Posterior cingulate gyrus (tissue), 11 donors: ENCODE data around the gene SLC25A21.

Source experiments
- DNase-seq, 10 donors: peaks; one replicate each; pipeline versions ENCODE4 v3.0.0 to v3.0.0-alpha.2; 2020 to 2021; ENCODE audit warnings: mixed read lengths in 3 of 10
- intact Hi-C: fragments of 100-400 bp; cut with DNase I; formaldehyde crosslinking; loops from one replicate; pipeline ENCODE4 v1.15.1; 2023

The SLC25A21 gene

GRCh38 chr14:36810209-36810608 is 362.2 kb downstream of the SLC25A21 start:
- no peak for DNase-seq
- intact Hi-C loops: no loop called here

GRCh38 chr14:36807727-36808126 is 364.7 kb downstream of the SLC25A21 start:
- intact Hi-C loops: no loop called here
- no peak for DNase-seq

DNA sequence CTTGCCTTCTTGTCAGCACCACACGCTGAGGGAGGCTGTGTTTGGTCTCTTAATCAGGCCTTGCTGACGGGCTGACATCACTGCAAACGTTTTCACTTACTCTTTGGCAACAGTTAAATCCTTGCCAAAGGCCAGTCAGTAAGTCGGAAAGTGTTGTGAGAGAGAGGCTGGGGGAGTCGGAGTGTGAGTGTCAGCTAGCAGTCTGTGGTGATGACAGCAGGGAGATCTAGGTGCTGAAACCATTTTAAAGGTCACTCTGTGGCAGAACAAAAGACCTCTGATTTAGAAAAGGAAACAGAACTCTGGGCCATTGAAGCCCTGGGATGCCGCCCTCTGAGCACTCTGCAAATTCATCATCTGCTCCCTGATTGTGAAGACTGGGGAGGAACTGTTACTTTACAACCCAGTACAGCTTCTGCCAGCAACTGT is 367.3 kb downstream of the SLC25A21 start:
- intact Hi-C loops: no loop called here
- no peak for DNase-seq

GRCh38 chr14:36797634-36798033 is 374.8 kb downstream of the SLC25A21 start:
- DNase-seq: no peak
- intact Hi-C loops: no loop called here

GRCh38 chr14:36791402-36791801 is 381.0 kb downstream of the SLC25A21 start:
- DNase-seq: no peak
- intact Hi-C loops: no loop called here

- DNase-seq: no peak
- intact Hi-C loops: no loop called here
These were observed 386.9 kb downstream of the SLC25A21 start for GRCh38 chr14:36785511-36785910.

DNA sequence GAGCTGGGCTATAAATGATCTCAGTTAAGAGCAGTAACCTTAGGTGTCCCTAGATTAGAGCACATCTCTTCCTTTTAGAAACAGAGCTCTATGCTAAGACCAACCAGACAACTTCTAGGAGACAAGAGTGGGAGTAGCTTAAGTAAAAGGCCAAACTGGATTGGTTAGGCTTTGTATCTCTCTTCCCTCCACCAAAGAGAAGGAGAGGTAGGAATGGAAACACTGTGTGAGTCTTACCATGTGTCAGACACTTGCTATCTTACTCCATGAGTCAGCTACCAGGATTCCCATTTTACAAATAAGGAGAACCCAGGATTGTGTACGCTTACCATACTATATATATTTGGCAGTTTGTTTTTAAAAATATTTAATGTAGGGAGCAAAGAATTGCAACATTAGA is 387.9 kb downstream of the SLC25A21 start:
- intact Hi-C loops: no loop called here
- no peak for DNase-seq

- DNase-seq: no peak
- intact Hi-C loops: no loop called here
These were observed 390.5 kb downstream of the SLC25A21 start for GRCh38 chr14:36781897-36782296.

- intact Hi-C loops: no loop called here
- DNase-seq: no peak
These were observed 398.8 kb downstream of the SLC25A21 start for GRCh38 chr14:36773558-36773957.

DNA sequence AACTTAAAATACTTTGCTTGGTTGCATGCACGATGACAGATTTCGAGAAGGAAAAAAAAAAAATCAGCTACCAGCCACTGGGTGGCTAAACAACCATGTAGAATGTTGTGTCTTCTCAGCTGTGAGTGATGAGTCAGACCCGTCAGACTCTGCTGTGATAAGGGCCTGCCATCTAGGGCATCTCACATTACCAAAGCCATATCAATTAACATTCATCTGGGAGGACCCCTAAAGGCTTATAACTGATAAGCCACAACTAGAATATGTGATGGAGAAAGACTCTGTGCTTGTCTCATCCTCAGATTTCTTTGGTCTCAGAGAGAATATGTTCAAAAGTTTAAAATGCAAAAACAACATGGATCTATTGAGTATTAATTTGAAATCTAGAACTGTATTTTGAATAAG is 399.3 kb downstream of the SLC25A21 start:
- intact Hi-C loops: no loop called here
- DNase-seq: no peak

DNA sequence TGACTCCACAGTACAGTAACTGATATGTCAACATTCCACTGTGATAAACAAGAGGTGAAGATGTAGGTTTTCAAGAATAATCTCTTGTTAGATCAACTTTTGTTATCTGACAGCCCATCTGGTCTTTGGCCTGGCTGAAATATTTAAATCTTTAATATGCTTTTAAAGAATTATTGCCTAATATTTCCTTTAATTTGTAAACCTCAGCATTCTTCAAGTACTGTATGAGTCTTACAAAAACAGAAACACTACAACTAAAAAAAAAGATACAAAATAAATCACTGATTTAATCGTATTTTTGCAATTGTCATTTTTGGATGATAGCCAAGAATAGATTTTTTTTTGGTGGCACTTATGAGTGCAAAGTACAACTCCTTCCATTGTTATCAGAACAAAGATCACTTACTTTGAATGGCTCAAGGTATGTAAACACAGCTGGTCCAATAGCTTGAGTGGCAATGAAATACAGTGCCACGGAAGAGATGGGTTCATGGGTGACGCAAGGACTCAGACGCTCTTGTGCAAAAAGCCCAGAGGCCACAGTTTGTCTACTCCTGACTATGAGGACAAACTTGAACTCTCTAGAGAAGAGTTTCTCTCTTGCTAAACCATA is 401.3 kb downstream of the SLC25A21 start:
- intact Hi-C loops: no loop called here
- DNase-seq: no peak

DNA sequence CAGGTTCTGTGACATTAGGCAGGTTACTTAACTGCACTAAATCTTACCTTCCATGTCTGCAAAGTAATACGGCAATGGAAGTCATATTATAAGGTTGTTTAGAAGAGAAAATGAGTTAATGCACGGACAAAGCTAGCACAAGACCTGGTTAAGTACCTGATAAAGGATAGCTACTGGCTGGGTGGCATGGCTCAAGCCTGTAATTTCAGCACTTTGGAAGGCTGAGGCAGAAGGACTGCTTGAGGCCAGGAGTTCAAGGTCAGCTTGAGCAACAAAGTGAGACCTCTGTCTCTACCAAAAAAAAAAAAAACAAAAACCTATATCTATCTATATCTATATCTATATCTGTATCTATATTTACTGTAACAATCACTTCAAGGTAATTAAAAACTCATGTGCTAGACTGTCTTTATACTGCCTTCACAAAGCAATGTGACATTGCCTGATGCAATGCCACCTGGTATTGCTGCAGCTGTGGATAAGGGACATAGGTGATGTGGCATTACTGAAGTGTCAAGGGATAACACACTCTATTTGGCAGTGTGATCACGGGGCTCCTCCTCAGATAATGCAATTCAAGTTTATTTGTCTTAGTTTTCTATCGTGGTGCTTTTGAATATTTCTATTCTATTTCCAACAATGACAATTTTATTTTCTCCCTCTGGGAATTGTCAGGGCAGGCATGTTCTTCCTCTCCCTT is 403.6 kb downstream of the SLC25A21 start:
- intact Hi-C loops: no loop called here
- DNase-seq: no peak

DNA sequence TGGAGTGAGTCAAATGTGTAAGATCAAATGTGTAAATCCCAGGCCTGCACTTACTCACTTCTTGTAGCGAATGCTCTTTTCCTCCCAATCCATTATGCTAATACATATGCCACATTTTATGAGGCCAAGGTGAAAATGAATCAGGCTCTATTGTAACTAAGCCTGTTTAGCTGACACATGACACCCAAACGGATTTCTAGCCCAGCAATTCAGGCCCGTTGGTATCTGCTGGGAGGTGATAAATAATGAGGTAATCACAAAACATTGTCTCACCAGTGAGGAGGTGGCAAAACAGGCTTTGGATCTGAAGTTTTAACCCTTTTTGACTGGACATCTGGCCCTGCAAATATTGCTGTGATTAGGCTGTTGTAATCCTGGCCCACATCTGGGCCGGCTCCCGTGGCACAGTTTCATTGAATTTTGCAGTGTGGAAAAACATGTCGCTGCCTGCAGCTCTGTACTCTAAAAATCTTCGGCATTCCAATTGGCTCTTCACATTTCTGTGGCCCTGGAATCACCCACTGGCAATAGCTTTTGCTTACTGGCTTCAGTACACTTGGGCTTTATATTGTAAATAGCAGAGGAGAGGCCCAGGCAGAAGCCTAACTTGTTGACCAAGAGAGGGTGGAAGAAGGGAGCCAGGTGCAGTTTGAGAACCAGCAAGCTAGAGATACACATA is 404.7 kb downstream of the SLC25A21 start:
- DNase-seq: no peak
- intact Hi-C loops: no loop called here

DNA sequence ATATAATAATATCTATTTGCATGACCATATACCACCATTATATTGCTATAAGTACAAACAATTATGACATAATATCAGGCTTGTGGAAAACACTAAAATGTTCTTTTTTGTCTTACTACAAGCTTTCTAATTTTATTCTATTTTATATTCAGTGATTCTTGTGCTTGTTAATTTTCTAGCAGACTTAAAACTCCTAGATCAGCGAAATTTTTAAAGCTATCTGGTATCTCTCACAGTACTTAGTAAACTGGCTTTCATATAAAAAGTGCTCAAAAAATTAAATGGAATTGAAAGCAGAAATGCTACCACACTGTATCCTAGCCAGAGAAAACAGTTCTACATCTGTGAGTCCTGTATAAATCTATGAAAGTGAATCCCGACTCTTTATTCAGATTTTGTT is 405.4 kb downstream of the SLC25A21 start:
- no peak for DNase-seq
- intact Hi-C loops: no loop called here

DNA sequence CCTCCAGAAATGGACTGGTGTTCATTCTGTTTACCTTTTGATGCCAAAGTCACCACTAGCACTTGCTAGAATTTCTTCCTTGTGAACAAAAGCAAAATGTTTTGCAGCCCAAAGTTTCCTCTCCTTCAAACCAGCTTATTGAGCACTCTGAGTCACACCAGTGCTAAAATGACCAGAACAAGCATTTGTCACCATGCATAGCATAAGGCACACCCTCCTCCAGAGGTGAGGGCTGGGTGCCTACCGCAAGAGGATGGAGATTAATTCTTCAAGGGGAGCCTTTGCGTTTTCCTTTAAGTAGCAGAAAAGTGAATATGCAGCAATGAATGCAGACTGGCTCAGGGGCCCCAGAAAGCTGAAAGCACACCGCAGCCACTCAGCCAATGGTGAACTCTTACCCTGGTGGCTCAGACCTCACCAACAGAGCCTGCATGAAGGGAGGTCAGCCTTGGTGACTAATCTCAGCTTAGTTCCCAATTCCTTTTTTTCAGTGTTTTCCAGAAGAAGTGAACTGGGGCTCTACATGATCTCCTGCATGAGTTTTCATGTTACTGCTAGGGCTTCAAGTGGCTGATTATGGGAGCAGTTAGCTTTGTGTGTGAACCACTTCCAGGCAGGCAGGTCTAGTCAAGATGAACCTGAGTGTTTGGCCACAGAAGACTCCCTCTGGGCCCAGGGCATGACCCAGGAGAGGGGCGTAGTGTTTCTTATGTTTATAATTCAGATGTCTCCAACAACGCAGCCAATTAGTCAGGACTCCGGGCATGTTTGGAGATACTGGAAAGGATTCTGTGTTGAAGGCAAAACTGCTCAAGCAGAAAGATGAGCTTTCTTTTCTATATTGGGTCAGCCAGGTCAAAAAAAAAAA is 414.4 kb downstream of the SLC25A21 start:
- no peak for DNase-seq
- intact Hi-C loops: no loop called here

GRCh38 chr14:36756226-36756625 is 416.2 kb downstream of the SLC25A21 start:
- intact Hi-C loops: no loop called here
- no peak for DNase-seq

DNA sequence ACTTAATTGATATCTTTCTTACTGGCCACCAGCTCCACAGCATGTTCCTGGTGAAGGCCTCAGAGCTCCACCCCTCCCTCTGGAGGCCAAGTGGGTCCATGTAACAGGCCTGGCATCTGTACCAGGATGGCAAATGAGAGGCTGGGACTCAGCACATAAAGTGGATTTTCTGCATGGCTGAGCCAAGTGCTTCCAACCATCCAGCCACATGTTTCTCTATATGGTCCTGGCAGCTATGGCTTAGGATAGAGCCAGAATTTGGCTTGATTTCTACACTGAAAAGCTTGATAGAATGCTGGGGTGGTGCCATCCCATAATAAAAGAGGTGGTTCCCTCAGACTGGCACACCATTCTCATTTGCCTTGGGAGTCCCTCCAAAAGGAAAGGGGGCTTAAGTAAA is 416.6 kb downstream of the SLC25A21 start:
- DNase-seq: no peak
- intact Hi-C loops: no loop called here

- intact Hi-C loops: no loop called here
- no peak for DNase-seq
These were observed 420.5 kb downstream of the SLC25A21 start for GRCh38 chr14:36751920-36752319.

DNA sequence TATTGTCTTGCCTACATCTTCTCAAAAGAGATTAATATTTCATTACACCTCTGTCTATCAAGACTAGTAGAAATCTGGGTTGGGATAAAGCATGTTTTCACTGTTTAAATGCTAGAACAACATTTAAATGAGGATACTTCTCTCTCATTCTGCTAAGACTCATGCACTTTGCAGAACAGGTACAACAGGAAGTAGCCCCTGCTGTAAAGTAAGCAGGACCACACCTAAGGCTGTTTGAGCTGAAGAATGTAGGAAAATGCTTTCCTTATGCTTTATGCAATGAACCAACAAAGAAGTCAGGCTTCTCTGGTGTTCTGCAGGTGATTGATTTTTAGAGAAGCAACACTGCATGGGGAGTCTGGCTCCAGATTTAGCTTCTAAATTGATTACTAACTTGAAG is 421.3 kb downstream of the SLC25A21 start:
- no peak for DNase-seq
- intact Hi-C loops: no loop called here

DNA sequence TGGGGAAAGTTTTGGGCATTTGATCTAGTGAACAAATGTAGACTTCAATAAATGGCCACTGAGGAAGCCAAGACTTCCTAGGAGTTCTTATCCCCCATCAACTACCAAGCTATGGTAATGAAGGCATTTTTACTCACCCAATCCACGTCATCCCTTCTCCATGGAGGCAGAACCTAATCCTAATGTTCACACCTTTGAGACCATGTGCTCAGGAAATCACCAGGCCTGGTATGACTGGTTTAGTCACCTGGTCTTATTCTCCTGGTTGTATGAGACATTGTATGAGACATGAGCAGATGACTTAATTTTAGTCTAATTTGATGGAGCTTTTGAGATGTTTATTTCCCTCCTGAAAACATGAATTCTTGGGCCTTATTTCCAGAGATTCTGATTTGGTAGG is 422.2 kb downstream of the SLC25A21 start:
- intact Hi-C loops: no loop called here
- DNase-seq: no peak

- intact Hi-C loops: no loop called here
- DNase-seq: no peak
These were observed 423.7 kb downstream of the SLC25A21 start for GRCh38 chr14:36748610-36749213.
